ENCODE measurements around the gene NIN. TPM values are rescaled to one million over a fixed set of nuclear protein-coding genes. Genes with fewer than 3 reads are reported as not detected.

Gene NIN
- total RNA-seq, 1 donor from 2014 or later, result 45.4 TPM

- H3K27me3 ChIP-seq (ENCODE audit: insufficient read depth, low read length), result no peaks in the 10 kb centered on the region
- Mint-ChIP-seq H3K27ac (ENCODE audit: unreplicated experiment) (no peak overlapping the region), H3K9me3 (ENCODE audit: unreplicated experiment) (no peaks in the 10 kb centered on the region), H3K27me3 (ENCODE audit: low read depth, unreplicated experiment) (no peaks in the 10 kb centered on the region), H3K36me3 (ENCODE audit: low read depth, unreplicated experiment) (peaks cover 11% of the 10 kb centered on the region), H3K4me3 (ENCODE audit: unreplicated experiment) (no peak overlapping the region), H3K4me1 (ENCODE audit: low read depth, unreplicated experiment) (peaks cover 13% of the 10 kb centered on the region)
- no peak for FAIRE-seq
- H3K27ac ChIP-seq (ENCODE audit: low read depth, low read length), result no peak overlapping the region
- H3K9me3 ChIP-seq (ENCODE audit: insufficient read depth, low read depth, low read length), result no peaks in the 10 kb centered on the region
- peaks cover 6% of the 10 kb centered on the region for H4K20me1 ChIP-seq (ENCODE audit: insufficient read depth, low read length)
- H3K9ac ChIP-seq (ENCODE audit: low read length), result no peak overlapping the region
- H3K4me2 ChIP-seq (ENCODE audit: low read length), result no peak overlapping the region
- TF ChIP-seq EZH2 (IDR thresholded peaks at IDR 0.05; ENCODE audit: insufficient read depth, low read length) (no peak), CTCF (IDR thresholded peaks at IDR 0.05; ENCODE audit: insufficient read depth, low read depth, low read length) (no peak)
- H2AFZ ChIP-seq (ENCODE audit: low read depth, low read length), result no peak overlapping the region
- H3K36me3 ChIP-seq (ENCODE audit: insufficient read depth, low read length), result no peaks in the 10 kb centered on the region
- peaks cover 7% of the 10 kb centered on the region for H3K79me2 ChIP-seq (ENCODE audit: insufficient read depth, low read length)
- H3K4me3 ChIP-seq (ENCODE audit: insufficient read depth, low read depth, low read length), result no peak overlapping the region
- DNase-seq (ENCODE audit: low read depth), result no peak
- H3K4me1 ChIP-seq (ENCODE audit: insufficient read depth, low read length), result peaks cover 6% of the 10 kb centered on the region
Observed at GRCh38 chr14:50791201-50791600, 39.8 kb downstream of the NIN start.

GRCh38 chr14:50790589-50790988 is 40.4 kb downstream of the NIN start:
- no peak for TF ChIP-seq CTCF (IDR thresholded peaks at IDR 0.05; ENCODE audit: insufficient read depth, low read depth, low read length)
- TF ChIP-seq EZH2 (IDR thresholded peaks at IDR 0.05; ENCODE audit: insufficient read depth, low read length), result no peak
- peaks cover 6% of the 10 kb centered on the region for H3K79me2 ChIP-seq (ENCODE audit: insufficient read depth, low read length)
- no peak for FAIRE-seq
- no peak overlapping the region for H3K4me3 Mint-ChIP-seq (ENCODE audit: unreplicated experiment)
- H3K9me3 Mint-ChIP-seq (ENCODE audit: unreplicated experiment), result no peaks in the 10 kb centered on the region
- no peak overlapping the region for H3K4me2 ChIP-seq (ENCODE audit: low read length)
- no peaks in the 10 kb centered on the region for H3K27me3 ChIP-seq (ENCODE audit: insufficient read depth, low read length)
- peaks cover 6% of the 10 kb centered on the region for H4K20me1 ChIP-seq (ENCODE audit: insufficient read depth, low read length)
- no peak overlapping the region for H3K9ac ChIP-seq (ENCODE audit: low read length)
- peak; percentile 64 for DNase-seq (ENCODE audit: low read depth)
- H3K4me1 Mint-ChIP-seq (ENCODE audit: low read depth, unreplicated experiment), result peaks cover 12% of the 10 kb centered on the region
- H2AFZ ChIP-seq (ENCODE audit: low read depth, low read length), result no peak overlapping the region
- H3K36me3 ChIP-seq (ENCODE audit: insufficient read depth, low read length), result no peaks in the 10 kb centered on the region
- H3K4me1 ChIP-seq (ENCODE audit: insufficient read depth, low read length), result peaks cover 4% of the 10 kb centered on the region
- no peaks in the 10 kb centered on the region for H3K27me3 Mint-ChIP-seq (ENCODE audit: low read depth, unreplicated experiment)
- no peaks in the 10 kb centered on the region for H3K9me3 ChIP-seq (ENCODE audit: insufficient read depth, low read depth, low read length)
- no peak overlapping the region for H3K4me3 ChIP-seq (ENCODE audit: insufficient read depth, low read depth, low read length)
- peaks cover 11% of the 10 kb centered on the region for H3K36me3 Mint-ChIP-seq (ENCODE audit: low read depth, unreplicated experiment)
- no peak overlapping the region for H3K27ac ChIP-seq (ENCODE audit: low read depth, low read length)
- H3K27ac Mint-ChIP-seq (ENCODE audit: unreplicated experiment), result no peak overlapping the region

GRCh38 chr14:50786751-50787464 is 44.1 kb downstream of the NIN start:
- DNase-seq (ENCODE audit: low read depth), result no peak
- Mint-ChIP-seq H3K27ac (ENCODE audit: unreplicated experiment) (no peak overlapping the region), H3K9me3 (ENCODE audit: unreplicated experiment) (no peaks in the 10 kb centered on the region), H3K27me3 (ENCODE audit: low read depth, unreplicated experiment) (no peaks in the 10 kb centered on the region), H3K36me3 (ENCODE audit: low read depth, unreplicated experiment) (peaks cover 10% of the 10 kb centered on the region), H3K4me1 (ENCODE audit: low read depth, unreplicated experiment) (peaks cover 12% of the 10 kb centered on the region), H3K4me3 (ENCODE audit: unreplicated experiment) (no peak overlapping the region)
- Histone ChIP-seq H3K36me3 (ENCODE audit: insufficient read depth, low read length) (no peaks in the 10 kb centered on the region), H3K79me2 (ENCODE audit: insufficient read depth, low read length) (no peaks in the 10 kb centered on the region), H3K9me3 (ENCODE audit: insufficient read depth, low read depth, low read length) (no peaks in the 10 kb centered on the region), H3K9ac (ENCODE audit: low read length) (no peak overlapping the region), H3K4me2 (ENCODE audit: low read length) (no peak overlapping the region), H3K4me1 (ENCODE audit: insufficient read depth, low read length) (peaks cover 4% of the 10 kb centered on the region), H3K27ac (ENCODE audit: low read depth, low read length) (no peak overlapping the region), H4K20me1 (ENCODE audit: insufficient read depth, low read length) (no peaks in the 10 kb centered on the region), H3K27me3 (ENCODE audit: insufficient read depth, low read length) (no peaks in the 10 kb centered on the region), H2AFZ (ENCODE audit: low read depth, low read length) (no peak overlapping the region), H3K4me3 (ENCODE audit: insufficient read depth, low read depth, low read length) (no peak overlapping the region)
- FAIRE-seq, result no peak
- no peak for TF ChIP-seq EZH2 (IDR thresholded peaks at IDR 0.05; ENCODE audit: insufficient read depth, low read length)
- no peak for TF ChIP-seq CTCF (IDR thresholded peaks at IDR 0.05; ENCODE audit: insufficient read depth, low read depth, low read length)

All from astrocyte (in vitro differentiated cells and primary cell).